Activated CD8-positive, alpha-beta memory T cell treated with anti-CD3 and anti-CD28 coated beads, Interleukin-2, amount 50 U/mL, for 24 hours (primary cell): ENCODE data around the gene NUBPL.
"Not testable (repeated sequence)": the region's sequence is repeated elsewhere in the genome, so short reads cannot be mapped to it uniquely, and the experiment has no call there.

ENCODE experiments used
- DNase-seq: peaks from one replicate; pipeline ENCODE4 v3.0.0-alpha.2; 2020; ENCODE audit errors: extremely low read depth

NUBPL gene

DNA sequence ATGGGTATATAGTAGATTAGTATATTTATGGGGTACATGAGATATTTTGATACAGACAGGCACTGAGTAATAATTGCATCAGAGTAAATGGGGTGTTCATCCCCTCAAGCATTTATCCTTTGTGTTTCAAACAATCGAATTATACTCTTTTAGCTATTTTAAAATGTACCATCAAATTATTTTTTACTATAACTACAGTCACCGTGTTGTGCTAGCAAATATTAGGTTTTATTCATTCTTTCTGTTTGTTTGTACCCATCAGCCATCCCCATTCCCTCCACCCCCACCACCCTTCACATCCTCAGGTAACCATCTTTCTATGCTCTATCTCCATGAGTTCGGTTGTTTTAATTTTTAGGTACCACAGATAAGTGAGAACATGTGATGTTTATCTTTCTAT, 115.8 kb downstream of the NUBPL start:
- no peak for DNase-seq

DNA sequence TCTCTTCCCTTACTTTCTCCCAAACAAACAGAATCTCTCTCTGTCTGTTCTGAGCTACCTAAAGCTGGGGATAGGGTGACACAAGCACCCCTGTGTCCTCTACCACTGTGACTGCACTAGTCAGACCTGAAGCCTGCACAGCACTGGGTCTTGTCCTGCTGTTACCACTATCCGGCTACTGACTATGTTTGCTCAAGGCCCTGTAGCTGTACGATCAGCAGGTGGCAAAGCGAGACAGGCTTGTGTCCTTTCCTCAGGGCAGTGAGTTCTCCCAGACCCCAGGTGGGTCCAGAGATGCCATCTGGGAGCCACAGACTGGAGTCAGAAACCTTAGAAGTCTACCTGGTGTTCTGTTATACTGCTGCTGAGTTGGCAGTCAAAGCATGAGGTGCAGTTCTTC, 116.4 kb downstream of the NUBPL start:
- DNase-seq = no peak

DNA sequence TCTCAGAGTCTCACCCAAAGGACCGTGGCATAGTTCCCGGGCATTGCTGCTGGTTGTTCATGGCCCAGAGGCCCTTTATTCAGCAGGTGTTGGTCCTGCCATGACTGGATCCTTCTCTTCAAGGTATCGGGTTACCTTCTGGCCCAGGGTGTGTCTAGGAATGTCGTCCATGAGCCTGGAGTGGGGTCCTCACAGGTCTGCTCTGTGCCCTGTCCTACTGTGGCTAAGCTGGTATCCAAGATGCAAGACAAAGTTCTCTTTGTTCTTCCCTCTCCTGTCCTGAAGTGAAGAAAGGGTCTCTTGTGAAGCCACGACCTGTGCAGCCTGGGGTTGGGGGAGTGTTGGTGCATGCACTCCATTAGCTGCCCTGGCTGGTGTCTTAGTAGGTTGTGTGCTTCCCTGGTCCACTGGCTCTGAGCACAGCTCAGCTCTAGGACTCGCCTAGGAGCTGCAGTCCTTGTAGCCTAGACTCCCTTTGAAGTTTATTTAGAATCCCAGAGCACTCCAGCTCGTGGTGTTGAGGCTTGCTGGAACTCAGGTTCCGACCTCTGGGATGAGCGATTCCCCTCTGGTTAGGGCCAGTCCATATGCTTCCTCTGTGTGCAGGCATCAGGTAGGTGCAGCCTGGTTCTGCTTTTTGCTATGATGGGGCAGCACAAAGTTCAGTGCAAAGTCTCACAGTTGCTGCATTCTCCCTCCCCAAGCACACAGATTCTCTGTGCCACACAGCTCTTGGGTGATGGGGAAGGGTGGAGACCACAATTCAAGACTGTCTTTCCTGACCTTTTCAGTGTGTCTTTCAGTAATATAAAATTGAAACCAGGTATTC, 117.4 kb downstream of the NUBPL start:
- no peak for DNase-seq

DNA sequence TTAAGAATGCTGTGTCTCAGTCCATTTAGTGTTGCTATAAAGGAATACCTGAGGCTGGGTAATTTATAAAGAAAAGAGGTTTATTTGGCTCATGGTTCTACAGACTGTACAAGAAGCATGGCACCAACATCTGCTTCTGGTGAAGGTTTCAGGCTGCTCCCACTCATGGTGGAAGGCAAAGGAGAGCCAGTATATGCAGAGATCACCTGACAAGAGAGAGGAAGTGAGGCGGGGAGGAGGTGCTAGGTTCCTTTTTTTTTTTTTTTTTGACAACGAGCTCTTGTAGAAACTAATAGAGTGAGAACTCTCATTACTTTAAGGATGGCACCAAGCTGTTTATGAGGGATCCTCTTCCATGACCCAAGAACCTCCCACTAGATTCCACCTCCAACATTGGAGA, 121.6 kb downstream of the NUBPL start:
- DNase-seq = no peak

DNA sequence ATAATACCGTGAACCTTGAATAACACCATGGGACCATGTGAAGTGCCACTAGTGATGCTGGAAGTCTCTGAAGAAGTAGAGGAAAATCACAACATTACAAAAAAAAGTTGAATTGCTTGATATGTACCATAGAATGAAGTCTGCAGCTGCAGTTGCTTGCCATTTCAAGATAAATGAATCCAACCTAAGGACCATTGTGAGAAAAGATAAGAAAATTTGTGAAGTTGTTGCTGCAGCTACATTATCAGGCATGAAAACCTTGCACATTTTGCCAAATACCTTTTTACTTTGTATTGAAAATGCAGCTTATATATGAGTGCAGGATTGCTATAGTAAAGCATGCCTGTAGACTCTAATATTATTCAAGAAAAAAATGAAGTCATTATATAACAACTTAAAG, 126.5 kb downstream of the NUBPL start:
- DNase-seq = no peak

DNA sequence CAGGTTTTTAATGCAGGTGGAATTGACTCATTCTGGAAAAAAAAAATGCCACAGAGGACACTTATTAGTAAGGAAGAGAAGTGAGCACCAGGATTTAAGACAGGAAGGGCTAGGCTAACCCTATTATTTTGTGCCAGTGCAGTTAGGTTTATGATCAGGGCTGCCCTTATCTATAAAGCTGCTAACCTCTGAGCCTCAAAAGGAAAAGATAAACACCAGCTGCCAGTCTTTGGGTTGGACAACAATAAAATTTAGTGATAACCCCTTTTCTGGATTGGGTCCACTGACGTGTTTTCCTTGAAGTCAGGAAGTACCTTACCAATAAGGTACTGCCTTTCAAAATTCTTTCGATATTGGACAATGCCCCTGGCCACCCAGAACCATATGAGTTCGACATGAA, 128.9 kb downstream of the NUBPL start:
- DNase-seq = no peak

DNA sequence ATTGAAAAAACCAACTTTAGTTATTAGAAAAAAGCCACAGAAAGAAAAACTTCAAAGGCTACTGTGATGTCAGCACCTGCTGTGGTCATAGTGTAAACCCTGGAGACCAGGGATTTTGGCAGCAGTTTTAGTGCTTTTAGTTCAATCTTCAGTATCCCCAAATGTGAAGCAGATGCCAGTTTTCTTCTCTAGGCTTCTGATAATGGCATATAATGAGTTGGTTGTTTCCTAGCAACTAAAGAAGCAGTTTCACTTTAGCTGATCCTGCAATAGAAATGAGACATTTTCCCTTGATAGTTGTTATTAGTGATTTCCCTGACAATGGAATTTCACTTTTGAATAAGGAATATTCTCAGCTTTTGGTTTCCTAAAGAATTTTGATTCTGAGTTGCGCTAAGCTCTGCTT, 131.2 kb downstream of the NUBPL start:
- DNase-seq = no peak

DNA sequence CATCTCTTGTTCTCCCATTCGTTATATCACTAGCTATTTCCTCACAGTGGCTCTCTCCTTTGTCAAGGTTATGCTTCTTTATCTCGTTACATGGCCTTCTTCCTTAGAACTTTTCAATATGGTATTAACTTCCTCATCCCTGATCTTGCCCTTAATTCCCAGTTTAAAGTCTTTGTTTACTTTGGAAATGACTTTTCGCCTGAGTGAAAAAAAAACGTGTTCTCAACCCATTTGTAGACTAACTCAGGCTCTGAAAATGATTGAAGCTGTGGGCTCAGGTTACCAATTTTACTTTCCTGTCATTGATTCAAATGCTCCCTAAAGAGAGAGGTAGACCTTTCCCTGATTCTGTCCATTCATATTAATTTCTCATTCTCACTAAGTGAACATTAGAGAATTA, 135.2 kb downstream of the NUBPL start:
- DNase-seq = no peak

DNA sequence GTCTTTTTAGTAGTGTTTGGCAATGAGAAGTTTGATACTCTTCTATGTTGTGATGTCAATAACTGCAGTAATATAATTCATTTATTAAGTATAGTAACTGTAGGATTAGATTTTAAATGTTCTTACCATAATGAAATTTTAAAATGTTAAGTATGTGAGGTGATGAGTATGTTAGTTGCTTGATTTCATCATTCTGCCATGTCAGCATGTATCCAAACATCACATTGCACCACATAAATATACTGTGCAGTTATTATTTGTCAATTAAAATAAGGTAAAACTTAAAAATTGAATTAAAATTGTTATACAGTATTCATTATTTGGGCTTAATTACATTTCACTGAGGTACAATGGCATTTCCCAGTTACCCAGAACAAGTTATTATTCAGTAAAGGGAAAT, 138.6 kb downstream of the NUBPL start:
- no peak for DNase-seq

DNA sequence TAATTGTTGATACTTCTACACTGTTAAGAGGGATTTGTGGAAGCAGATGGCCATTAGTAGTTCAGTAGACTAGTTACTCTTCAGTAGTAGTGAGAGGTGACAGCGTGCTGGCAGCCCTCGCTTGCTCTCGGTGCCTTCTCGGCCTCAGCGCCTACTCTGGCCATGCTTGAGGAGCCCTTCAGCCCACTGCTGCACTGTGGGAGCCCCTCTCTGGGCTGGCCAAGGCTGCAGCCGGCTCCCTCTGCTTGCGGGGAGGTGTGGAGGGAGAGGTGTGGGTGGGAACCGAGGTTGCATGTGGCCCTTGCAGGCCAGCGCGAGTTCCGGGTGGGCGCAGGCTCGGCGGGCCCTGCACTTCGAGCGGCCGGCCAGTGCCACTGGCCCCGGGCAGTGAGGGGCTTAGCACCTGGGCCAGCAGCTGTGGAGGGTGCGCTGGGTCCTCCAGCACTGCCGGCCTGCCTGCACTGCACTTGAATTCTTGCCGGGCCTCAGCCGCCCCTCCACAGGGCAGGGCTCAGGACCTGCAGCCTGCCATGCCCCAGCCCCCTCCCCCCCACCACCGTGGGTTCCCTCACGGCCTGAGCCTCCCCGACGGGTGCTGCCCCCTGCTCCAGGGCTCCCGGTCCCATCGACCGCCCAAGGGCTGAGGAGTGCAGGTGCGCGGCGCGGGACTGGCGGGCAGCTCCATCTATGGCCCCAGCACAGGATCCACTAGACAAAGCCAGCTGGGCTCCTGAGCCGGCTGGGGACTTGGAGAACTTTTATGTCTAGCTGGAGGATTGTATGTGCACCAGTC, 139.3 kb downstream of the NUBPL start:
- DNase-seq = no peak

DNA sequence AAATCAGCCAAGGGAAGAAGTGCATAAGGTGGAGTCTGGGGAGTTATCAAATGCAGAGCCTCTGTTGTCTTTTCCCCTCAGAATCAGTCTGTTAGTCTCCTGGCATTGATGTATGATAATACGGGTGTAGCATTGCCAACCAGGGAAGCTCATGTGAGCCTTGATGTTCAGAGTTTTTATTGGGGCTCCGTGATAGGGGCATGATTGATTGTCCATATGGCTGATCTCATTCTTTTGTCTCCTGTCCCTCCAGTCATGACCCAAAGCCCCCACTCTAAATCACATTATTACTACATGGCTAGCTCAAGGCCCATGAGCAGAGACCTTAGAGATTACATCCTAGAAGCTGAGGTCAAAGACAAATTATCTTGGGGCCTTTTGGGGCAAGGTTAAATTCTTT, 140.9 kb downstream of the NUBPL start:
- DNase-seq = no peak

DNA sequence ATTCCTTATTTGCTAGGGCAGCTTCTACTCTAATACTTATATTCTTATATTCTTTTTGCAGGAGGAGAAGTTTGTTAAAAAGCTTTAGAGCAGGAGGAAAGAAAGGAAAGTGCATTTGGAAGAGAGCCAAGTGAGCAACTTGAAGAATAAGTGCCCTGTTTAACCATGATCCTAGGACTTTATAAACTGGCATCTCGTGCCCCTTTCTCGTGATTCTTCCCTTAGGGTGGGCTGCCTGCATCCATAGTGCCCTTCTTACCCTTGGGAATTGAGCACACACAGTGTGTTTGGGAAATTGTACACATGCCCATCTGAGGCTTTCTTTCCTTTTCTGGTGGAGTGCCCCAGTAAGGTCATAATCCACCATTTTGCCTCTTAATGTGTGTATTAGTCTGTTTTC, 141.9 kb downstream of the NUBPL start:
- DNase-seq = no peak

DNA sequence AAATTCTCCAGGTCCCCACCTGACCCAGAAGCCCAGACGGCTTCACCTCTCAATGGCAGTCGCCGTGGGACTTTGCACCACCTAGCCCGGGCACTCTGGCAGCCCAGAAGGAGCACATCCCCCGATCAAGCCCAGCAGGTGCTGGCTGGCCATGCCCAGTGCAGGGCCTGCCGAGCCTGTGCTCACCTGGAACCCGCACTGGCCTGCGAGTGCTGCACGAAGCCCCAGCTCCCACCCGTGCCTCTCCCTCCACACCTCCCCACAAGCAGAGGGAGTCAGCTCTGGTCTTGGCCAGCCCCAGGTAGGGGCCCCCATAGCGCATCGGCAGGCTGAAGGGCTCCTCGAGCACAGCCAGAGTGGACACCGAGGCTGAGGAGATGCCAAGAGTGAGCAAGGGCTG, 144.5 kb downstream of the NUBPL start:
- DNase-seq = no peak

DNA sequence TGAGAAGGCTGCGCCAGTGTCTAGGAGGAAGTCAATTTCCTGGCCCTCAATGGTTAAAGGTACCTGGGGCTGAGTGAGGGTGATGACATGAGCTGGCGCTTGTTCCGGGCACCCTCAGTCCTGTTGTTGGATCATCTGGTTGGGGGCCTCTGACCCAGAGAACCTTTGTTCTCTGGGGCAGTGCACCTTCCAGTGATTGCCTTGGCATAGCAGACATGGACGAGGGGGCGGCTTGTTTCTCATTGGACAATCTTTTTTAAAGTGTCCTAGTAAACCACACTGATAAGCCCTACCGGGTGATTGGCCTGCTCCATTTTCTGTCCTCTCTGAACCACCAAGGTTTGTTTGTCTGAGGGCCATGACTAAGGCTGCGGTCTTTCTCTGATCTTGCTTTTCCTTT, 147.5 kb downstream of the NUBPL start:
- not testable (repeated sequence) for DNase-seq

DNA sequence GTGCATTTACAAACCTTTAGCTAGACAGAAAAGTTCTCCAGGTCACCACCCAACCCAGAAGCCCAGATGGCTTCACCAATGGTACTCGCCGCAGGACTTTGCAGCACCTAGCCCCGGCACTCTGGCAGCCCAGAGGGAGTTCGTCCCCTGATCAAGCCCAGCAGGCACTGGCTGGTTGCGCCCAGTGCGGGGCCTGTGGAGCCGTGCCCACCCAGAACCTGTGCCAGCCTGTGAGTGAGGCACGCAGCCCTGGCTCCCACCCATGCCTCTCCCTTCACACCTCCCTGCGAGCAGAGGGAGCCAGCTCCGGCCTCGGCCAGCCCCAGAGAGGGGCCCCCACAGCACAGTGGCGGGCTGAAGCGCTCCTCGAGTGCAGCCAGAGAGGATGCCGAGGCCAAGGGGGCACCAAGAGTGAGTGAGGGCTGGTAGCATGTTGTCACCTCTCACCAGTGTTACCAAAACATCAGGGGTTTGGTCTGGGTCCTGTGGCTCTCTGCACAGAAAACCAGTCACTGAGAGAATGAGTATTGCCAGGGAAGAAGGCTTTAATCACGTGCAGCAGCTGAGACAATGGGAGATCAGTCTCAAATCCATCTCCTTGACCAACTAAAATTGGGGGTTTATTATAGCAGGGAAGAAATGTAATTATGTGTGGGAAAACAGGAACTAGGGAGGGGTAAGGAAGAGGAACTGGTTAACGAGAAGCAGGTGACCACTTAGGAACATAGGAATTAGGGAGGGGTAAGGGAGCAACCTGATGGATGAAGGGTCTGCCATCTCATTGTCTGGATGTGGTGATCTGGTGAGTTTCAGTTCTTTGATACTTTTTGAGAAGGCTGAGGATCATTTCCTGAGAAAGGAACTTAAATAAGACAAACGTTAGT, 151.3 kb downstream of the NUBPL start:
- no peak for DNase-seq

DNA sequence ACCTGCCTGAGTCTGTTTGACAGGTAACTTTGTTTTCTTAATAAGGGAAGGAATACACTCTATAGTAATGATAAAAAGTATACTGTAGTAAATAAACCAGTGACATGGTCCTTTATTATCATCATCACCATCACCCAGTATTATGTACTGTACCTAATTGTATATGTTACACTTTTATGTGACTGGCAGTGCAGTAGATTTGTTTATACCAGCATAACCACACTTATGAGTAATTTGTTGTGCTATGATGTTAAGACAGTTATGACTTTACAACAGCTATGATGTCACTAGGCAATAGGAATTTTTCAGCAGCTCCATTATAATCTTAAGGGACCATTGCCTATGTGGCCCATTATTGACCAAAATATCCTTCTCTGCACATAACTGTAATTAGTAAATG, 155.0 kb downstream of the NUBPL start:
- no peak for DNase-seq

DNA sequence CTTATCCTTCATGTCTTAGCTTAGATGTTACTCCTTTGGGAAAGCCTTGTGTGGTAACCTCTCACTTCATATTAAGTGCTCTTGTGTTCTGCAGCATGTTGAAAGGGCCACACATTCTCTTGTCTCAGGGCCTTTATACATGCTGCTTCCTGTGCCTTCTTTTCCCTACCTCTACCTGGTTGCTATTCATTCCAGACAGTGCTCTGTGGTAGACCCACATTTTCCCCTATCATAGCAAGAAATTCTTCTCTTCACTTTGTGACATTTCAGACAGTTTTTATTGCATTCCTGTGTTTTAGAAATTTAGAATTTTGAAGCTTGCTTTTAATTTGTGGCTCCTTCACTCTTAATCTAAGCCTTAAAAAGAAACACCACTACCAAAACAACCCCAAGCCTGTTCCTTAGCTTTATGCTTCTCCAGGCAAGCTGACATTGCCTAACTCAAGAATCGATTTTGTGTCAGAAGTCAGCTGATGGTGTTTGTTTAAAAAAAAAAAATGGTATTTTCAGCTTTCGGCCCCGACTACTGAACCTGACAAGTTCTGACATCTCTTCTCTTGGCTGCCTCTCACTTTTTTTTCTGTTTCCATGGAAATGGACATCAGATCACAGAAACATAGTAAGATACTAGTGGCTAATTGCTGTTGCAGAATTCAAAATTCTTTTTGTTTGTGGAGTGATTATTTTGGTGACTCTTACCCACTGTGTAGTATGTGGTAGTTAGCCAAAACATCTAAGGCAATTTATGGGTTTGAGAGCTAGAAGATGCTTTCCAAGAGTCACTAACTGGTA, 156.3 kb downstream of the NUBPL start:
- no peak for DNase-seq

DNA sequence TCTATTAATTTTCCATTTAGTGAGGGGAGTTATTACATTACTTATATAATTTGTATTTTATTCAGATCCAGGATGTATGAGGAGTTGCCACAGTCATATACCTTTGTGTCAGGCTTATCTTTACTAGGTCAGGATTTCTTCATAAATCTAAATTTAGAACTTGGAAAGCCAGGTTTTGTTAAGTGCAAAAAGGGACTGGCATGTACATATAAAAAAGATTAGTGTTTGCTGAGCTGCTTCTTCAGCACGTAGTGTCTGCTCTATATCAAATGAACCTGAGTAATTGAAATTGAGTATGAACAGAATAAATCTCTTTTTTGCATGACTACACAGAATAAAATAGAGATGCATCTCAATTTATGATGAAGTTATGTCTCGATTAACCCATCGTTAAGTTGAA, 157.4 kb downstream of the NUBPL start:
- no peak for DNase-seq

DNA sequence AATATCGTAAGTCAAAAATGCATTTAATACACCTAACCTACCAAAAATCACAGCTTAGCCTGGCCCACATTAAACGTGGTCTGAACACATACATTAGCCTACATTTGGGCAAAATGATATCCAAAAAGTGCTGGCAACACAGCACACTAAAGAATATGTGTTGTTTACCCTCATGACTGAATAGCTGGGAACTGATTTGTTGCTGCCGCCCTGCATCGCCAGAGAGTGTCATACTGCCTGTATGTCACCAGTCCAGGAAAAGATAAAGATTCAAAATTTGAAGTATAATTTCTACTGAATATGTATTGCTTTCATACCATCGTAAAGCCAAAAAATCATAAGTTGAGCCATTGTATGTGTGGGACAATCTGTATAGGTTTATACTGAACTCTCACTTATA, 157.8 kb downstream of the NUBPL start:
- no peak for DNase-seq

DNA sequence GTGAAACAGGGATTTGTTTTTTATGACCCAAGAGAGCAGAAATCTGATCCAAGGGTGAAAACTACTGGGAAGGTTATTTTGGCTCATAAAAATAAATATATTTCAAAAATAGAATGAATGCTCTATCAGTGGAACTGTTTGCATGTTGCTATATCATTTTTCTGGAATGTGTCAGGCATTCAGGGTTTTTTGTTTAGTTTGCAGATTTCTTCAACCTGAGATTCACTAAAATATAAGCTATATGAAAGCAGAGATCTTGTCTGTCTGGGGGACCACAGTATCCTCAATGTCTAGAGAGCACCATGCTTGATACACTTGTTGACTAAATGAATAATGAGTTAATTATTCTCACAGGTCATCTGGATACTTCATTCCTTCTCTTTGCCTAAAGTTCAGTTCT, 165.1 kb downstream of the NUBPL start:
- no peak for DNase-seq

DNA sequence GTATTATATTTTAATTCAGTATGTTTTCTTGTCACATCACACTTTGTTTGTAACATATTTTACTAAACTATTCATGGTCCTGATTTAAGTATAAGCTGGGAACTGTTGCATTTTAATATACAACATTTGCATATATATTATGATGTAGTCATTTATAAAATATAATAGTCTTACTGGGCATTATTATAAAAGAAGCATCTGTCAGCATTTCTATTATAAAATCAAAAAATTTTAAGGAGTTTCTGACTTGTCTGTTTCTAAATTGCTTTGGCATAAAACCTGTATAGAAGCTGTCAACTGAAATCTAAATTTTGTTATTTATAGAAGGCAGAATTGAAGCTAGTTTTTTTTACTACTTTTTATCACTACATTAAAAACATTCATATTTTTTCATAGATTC, 166.6 kb downstream of the NUBPL start:
- no peak for DNase-seq

DNA sequence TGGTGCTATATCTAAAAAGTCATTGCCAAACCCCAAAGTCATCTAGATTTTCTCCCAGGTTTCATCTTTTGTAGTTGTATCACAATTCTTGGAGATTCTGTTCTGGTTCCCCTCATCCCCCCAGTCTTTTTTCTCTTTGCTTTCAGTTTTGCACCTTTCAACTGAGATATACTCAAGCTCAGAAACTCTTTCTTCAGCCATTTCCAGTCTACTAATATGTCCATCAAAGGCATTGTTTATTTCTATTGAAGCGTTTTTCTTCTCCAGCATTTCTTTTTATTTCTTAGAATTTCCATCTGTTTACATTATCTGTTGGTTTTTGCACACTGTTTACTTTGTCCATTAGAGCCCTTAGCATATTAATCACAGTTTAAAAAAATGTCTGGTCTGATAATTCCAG, 179.5 kb downstream of the NUBPL start:
- no peak for DNase-seq
